HEK293 (cell line): Measurements from ENCODE around the gene ZNF423.

Experiments used
- CTCF ChIA-PET: fragments of 350-600 bp; formaldehyde crosslinking; extraction: SDS; loops from one replicate; lab custom pipeline; 2021; ENCODE audit warnings: antibody characterized with exemption; lab: Yijun Ruan, JAX
- POLR2A ChIA-PET: fragments of 300-600 bp; formaldehyde crosslinking; extraction: SDS; loops from one replicate; lab custom pipeline; 2020; ENCODE audit warnings: antibody characterized with exemption, inconsistent platforms; lab: Yijun Ruan, JAX
- H3K27ac ChIP-seq: fragments of 200-500 bp; sonication (Bioruptor generic); 2 replicates; pipeline ENCODE4 v1.5.1; 2014; ENCODE audit warnings: low read depth, low read length, control low read depth, inconsistent platforms; ENCODE audit errors: extremely low read depth
- H3K36me3 ChIP-seq, 2 experiments: fragments of 200-500 bp in 1 of 2; sonication (Bioruptor generic) in 1 of 2; 1 replicate in 1 of 2; 2 replicates in 1 of 2; pipeline ENCODE4 v1.5.1; 2014 to 2017; ENCODE audit warnings: inconsistent platforms in 2 of 2, low read length in 2 of 2; ENCODE audit not compliant: control insufficient read depth in 2 of 2, insufficient read depth in 1 of 2
- H3K4me1 ChIP-seq: fragments of 200-500 bp; sonication (Bioruptor generic); 2 replicates; pipeline ENCODE4 v1.5.1; 2014; ENCODE audit warnings: mild to moderate bottlenecking, low read length, inconsistent platforms; ENCODE audit not compliant: control insufficient read depth, insufficient read depth
- H3K4me3 ChIP-seq: 2 replicates; pipeline ENCODE4 v1.5.1; 2011; ENCODE audit warnings: low read depth, mild to moderate bottlenecking, control low read depth, low read length, moderate library complexity
- H3K9me3 ChIP-seq: fragments of 200-500 bp; sonication (Bioruptor generic); 2 replicates; pipeline ENCODE4 v1.5.1; 2014; ENCODE audit warnings: low read depth, low read length, inconsistent platforms; ENCODE audit not compliant: control insufficient read depth, insufficient read depth
- EGR2 ChIP-seq: fragments of 450-650 bp; formaldehyde crosslinking; IDR thresholded peaks from 2 replicates; pipeline ENCODE4 v1.5.1; 2016; ENCODE audit warnings: low read depth, missing biosample characterization, missing genetic modification characterization
- GLIS1 ChIP-seq: fragments of 450-650 bp; formaldehyde crosslinking; IDR thresholded peaks from 2 replicates; pipeline ENCODE4 v1.5.1; 2016; ENCODE audit warnings: missing biosample characterization, missing genetic modification characterization
- GLIS2 ChIP-seq: fragments of 450-650 bp; formaldehyde crosslinking; IDR thresholded peaks from 2 replicates; pipeline ENCODE4 v1.5.1; 2016; ENCODE audit warnings: missing biosample characterization, missing genetic modification characterization
- HIC1 ChIP-seq: fragments of 450-650 bp; formaldehyde crosslinking; IDR thresholded peaks from 2 replicates; pipeline ENCODE4 v1.5.1; 2016; ENCODE audit warnings: missing biosample characterization, missing genetic modification characterization
- TCF7L2 ChIP-seq: IDR thresholded peaks from 2 replicates; pipeline ENCODE4 v1.6.1; 2011; ENCODE audit warnings: low read depth, mild to moderate bottlenecking, inconsistent platforms, low read length, moderate library complexity, borderline replicate concordance
- YY2 ChIP-seq: fragments of 450-650 bp; formaldehyde crosslinking; IDR thresholded peaks from 2 replicates; pipeline ENCODE4 v1.5.1; 2016; ENCODE audit warnings: missing biosample characterization, missing genetic modification characterization
- ZBTB20 ChIP-seq: fragments of 450-650 bp; formaldehyde crosslinking; IDR thresholded peaks from 2 replicates; pipeline ENCODE4 v1.5.1; 2016; ENCODE audit warnings: missing biosample characterization, missing genetic modification characterization
- ZFHX2 ChIP-seq: fragments of 450-650 bp; formaldehyde crosslinking; conservative IDR thresholded peaks from 2 replicates; pipeline ENCODE4 v1.5.1; 2016; ENCODE audit warnings: missing biosample characterization, missing genetic modification characterization
- ZNF518A ChIP-seq: fragments of 450-650 bp; formaldehyde crosslinking; conservative IDR thresholded peaks from 2 replicates; pipeline ENCODE4 v1.5.1; 2016; ENCODE audit warnings: low read depth, missing biosample characterization, missing genetic modification characterization
- ZNF530 ChIP-seq: fragments of 450-650 bp; formaldehyde crosslinking; IDR thresholded peaks from 2 replicates; pipeline ENCODE4 v1.5.1; 2016; ENCODE audit warnings: low read depth, missing biosample characterization, missing genetic modification characterization
- ZNF580 ChIP-seq: fragments of 450-650 bp; formaldehyde crosslinking; IDR thresholded peaks from 2 replicates; pipeline ENCODE4 v1.5.1; 2016; ENCODE audit warnings: missing biosample characterization, missing genetic modification characterization

Gene ZNF423

GRCh38 chr16:49824593-49824992 lies 31.3 kb downstream of the ZNF423 start:
- no peak overlapping the region for H3K4me3 ChIP-seq
- H3K9me3 ChIP-seq: no peaks in the 10 kb centered on the region
- H3K4me1 ChIP-seq: no peaks in the 10 kb centered on the region
- H3K27ac ChIP-seq: no peak overlapping the region
- POLR2A ChIA-PET: no interaction called here
- TF ChIP-seq ZFHX2 (0 out of 2 replicates have a peak, but pooled peaks have one; percentile 8), ZNF580 (tag by site-specific recombination) (no peak)
- TF ChIP-seq, all 188 proteins: peak for 1
- H3K36me3 ChIP-seq: no peaks in the 10 kb centered on the region
- CTCF ChIA-PET: no interaction called here

- POLR2A ChIA-PET: interaction anchor here (0.7 kb wide), 1 partner anchor 44 kb away, joined by 3 read pairs; no protein-coding TSS in a partner anchor
- CTCF ChIA-PET: interaction anchor here (0.7 kb wide), 1 partner anchor 89 kb away, joined by 3 read pairs; no protein-coding TSS in a partner anchor
- H3K4me3 ChIP-seq: no peak overlapping the region
- no peaks in the 10 kb centered on the region for H3K4me1 ChIP-seq
- no peaks in the 10 kb centered on the region for H3K36me3 ChIP-seq
- H3K9me3 ChIP-seq: no peaks in the 10 kb centered on the region
- TF ChIP-seq GLIS2 (tag by site-specific recombination) (no peak), ZNF530 (no peak), HIC1 (no peak), TCF7L2 (no peak)
- H3K27ac ChIP-seq: no peak overlapping the region
Observed at GRCh38 chr16:49822649-49823370, 33.1 kb downstream of the ZNF423 start.

GRCh38 chr16:49821614-49822282 lies 34.2 kb downstream of the ZNF423 start:
- CTCF ChIA-PET: no interaction called here
- POLR2A ChIA-PET: interaction anchor here (0.7 kb wide), 1 partner anchor 43 kb away, joined by 3 read pairs; no protein-coding TSS in a partner anchor
- Histone ChIP-seq H3K9me3 (no peaks in the 10 kb centered on the region), H3K4me1 (no peaks in the 10 kb centered on the region), H3K27ac (no peak overlapping the region), H3K4me3 (no peak overlapping the region), H3K36me3 (no peaks in the 10 kb centered on the region)
- TF ChIP-seq ZFHX2 (peak; percentile 73), GLIS1 (tag by site-specific recombination) (0 out of 2 replicates have a peak, but pooled peaks have one; percentile 15), ZBTB20 (tag by site-specific recombination) (no peak), YY2 (tag by site-specific recombination) (no peak), EGR2 (tag by site-specific recombination) (peak; percentile 86), ZNF518A (tag by site-specific recombination) (no peak)
